Mesenchymal stem cell (in vitro differentiated cells and primary cell): ENCODE results near the gene CTAGE15.
"Not testable (repeated sequence)": the region's sequence is repeated elsewhere in the genome, so short reads cannot be mapped to it uniquely, and the experiment has no call there.

Source experiments
- DNase-seq: peaks from one replicate; pipeline ENCODE4 v3.0.0-alpha.2; 2013
- H2AFZ ChIP-seq: one replicate; pipeline ENCODE4 v1.6.1; 2013; ENCODE audit warnings: low read depth, mild to moderate bottlenecking, control low read depth, inconsistent platforms, low read length, moderate library complexity
- H2AK5ac ChIP-seq: 2 replicates; pipeline ENCODE4 v1.6.1; 2013; ENCODE audit warnings: low read length, moderate library complexity, mild to moderate bottlenecking, inconsistent platforms; ENCODE audit not compliant: severe bottlenecking
- H2BK120ac ChIP-seq: one replicate; pipeline ENCODE4 v1.6.1; 2013; ENCODE audit warnings: low read depth, mild to moderate bottlenecking, inconsistent platforms, low read length, moderate library complexity
- H2BK12ac ChIP-seq, 2 experiments: one replicate each; pipeline ENCODE4 v1.6.1; 2013; ENCODE audit warnings: inconsistent platforms in 2 of 2, low read length in 2 of 2, mild to moderate bottlenecking in 2 of 2, moderate library complexity in 2 of 2, control low read depth in 1 of 2
- H2BK15ac ChIP-seq: one replicate; pipeline ENCODE4 v1.6.1; 2013; ENCODE audit warnings: mild to moderate bottlenecking, low read depth, inconsistent platforms; ENCODE audit not compliant: poor library complexity, severe bottlenecking
- H2BK5ac ChIP-seq: 2 replicates; pipeline ENCODE4 v1.6.1; 2013; ENCODE audit warnings: low read depth, mild to moderate bottlenecking, low read length, control low read depth, inconsistent platforms; ENCODE audit not compliant: poor library complexity, severe bottlenecking
- H3K14ac ChIP-seq, 2 experiments: one replicate each; pipeline ENCODE4 v1.6.1; 2013; ENCODE audit warnings: inconsistent platforms in 2 of 2, low read length in 2 of 2, control low read depth in 1 of 2, mild to moderate bottlenecking in 1 of 2, moderate library complexity in 1 of 2
- H3K18ac ChIP-seq, 2 experiments: one replicate each; pipeline ENCODE4 v1.6.1; 2013; ENCODE audit warnings: inconsistent platforms in 2 of 2, low read length in 2 of 2, control low read depth in 1 of 2, low read depth in 1 of 2, mild to moderate bottlenecking in 1 of 2
- H3K23ac ChIP-seq, 2 experiments: one replicate each; pipeline ENCODE4 v1.6.1; 2013; ENCODE audit warnings: inconsistent platforms in 2 of 2, low read length in 2 of 2, mild to moderate bottlenecking in 2 of 2, moderate library complexity in 2 of 2, control low read depth in 1 of 2
- H3K27ac ChIP-seq: 2 replicates; pipeline ENCODE4 v1.5.1; 2013; ENCODE audit warnings: mild to moderate bottlenecking, moderate library complexity, low read length, control low read depth, inconsistent platforms; ENCODE audit not compliant: poor library complexity, severe bottlenecking
- H3K27me3 ChIP-seq, 2 experiments: 2 replicates each; pipeline versions ENCODE4 v1.6.1 to v1.7.0; 2013; ENCODE audit warnings: low read length in 2 of 2, mild to moderate bottlenecking in 2 of 2, moderate library complexity in 2 of 2, control low read depth in 1 of 2, inconsistent platforms in 1 of 2; ENCODE audit not compliant: control insufficient read depth in 1 of 2, insufficient read depth in 1 of 2
- H3K36me3 ChIP-seq, 2 experiments: 2 replicates each; pipeline versions ENCODE4 v1.6.1 to v1.7.0; 2013; ENCODE audit warnings: low read length in 2 of 2, control low read depth in 1 of 2, inconsistent platforms in 1 of 2, low read depth in 1 of 2, mild to moderate bottlenecking in 1 of 2; ENCODE audit not compliant: insufficient read depth in 2 of 2, control insufficient read depth in 1 of 2
- H3K4ac ChIP-seq, 2 experiments: one replicate each; pipeline ENCODE4 v1.6.1; 2013; ENCODE audit warnings: inconsistent platforms in 2 of 2, low read length in 2 of 2, mild to moderate bottlenecking in 2 of 2, moderate library complexity in 2 of 2, control low read depth in 1 of 2, low read depth in 1 of 2
- H3K4me1 ChIP-seq: 2 replicates; pipeline ENCODE4 v1.6.1; 2013; ENCODE audit warnings: low read depth, low read length, control low read depth; ENCODE audit not compliant: control insufficient read depth, insufficient read depth
- H3K4me2 ChIP-seq: 2 replicates; pipeline ENCODE4 v1.6.1; 2013; ENCODE audit warnings: low read length, mild to moderate bottlenecking, inconsistent platforms; ENCODE audit not compliant: poor library complexity, severe bottlenecking
- H3K4me3 ChIP-seq, 2 experiments: 2 replicates each; pipeline versions ENCODE4 v1.5.1 to v1.7.0; 2013; ENCODE audit warnings: low read length in 2 of 2, mild to moderate bottlenecking in 2 of 2, control low read depth in 1 of 2, low read depth in 1 of 2; ENCODE audit not compliant: insufficient read depth in 1 of 2
- H3K79me1 ChIP-seq: replicated peaks from 2 replicates; pipeline ENCODE4 v1.6.1; 2013; ENCODE audit warnings: mild to moderate bottlenecking, control low read depth, low read length, inconsistent platforms; ENCODE audit not compliant: poor library complexity, severe bottlenecking
- H3K9ac ChIP-seq: 2 replicates; pipeline ENCODE4 v1.7.0; 2013; ENCODE audit warnings: mild to moderate bottlenecking, low read length, moderate library complexity
- H3K9me3 ChIP-seq: 2 replicates; pipeline ENCODE4 v1.7.0; 2013; ENCODE audit warnings: mild to moderate bottlenecking, low read length; ENCODE audit not compliant: control insufficient read depth
- H4K8ac ChIP-seq: one replicate; pipeline ENCODE4 v1.6.1; 2013; ENCODE audit warnings: inconsistent platforms, mild to moderate bottlenecking, low read length, moderate library complexity
- H4K91ac ChIP-seq: one replicate; pipeline ENCODE4 v1.6.1; 2013; ENCODE audit warnings: mild to moderate bottlenecking, low read length, inconsistent platforms
- WGBS: methylation state at CpG from one replicate; pipeline ENCODE4 v1.1.7; 2013; ENCODE audit warnings: mixed read lengths; 5-methylcytosine and 5-hydroxymethylcytosine counted together

The CTAGE15 gene

DNA sequence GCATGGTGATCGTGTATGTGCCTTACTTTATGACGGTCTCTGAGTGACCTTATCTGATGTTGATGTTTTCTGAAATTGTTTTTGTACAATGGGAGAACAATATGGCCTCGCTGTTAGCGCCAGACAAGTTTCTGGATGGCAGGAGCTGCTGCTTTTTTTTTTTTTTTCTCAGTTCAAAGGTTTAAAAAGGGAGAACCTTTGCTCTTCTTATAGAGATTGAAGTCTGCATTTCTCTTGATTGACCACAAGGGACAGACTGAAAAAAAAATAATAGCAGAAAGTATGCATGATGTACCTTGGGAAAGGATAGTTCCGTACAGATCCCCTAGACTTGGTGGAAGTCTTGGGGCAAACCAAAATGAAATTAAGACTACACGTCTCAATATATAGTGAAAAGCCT is 43.9 kb downstream of the CTAGE15 start:
- H2BK15ac ChIP-seq, H3K79me1 ChIP-seq, H3K4me1 ChIP-seq, H4K91ac ChIP-seq, H3K4me2 ChIP-seq, H3K4me3 ChIP-seq, H3K23ac ChIP-seq, H3K27me3 ChIP-seq, H2BK120ac ChIP-seq, H3K14ac ChIP-seq, H3K4ac ChIP-seq, H3K18ac ChIP-seq, H3K9me3 ChIP-seq, H4K8ac ChIP-seq, H2BK12ac ChIP-seq, H2BK5ac ChIP-seq, H2AFZ ChIP-seq, H3K9ac ChIP-seq, H3K36me3 ChIP-seq, H2AK5ac ChIP-seq, H3K27ac ChIP-seq: not testable (repeated sequence)
- peak; percentile 16 for DNase-seq
- 86% methylated on average over 2 of the region's 6 CpGs for whole genome bisulfite sequencing

GRCh38 chr7:143617204-143617603 is 45.6 kb downstream of the CTAGE15 start:
- not testable (repeated sequence) for H3K14ac ChIP-seq, H4K8ac ChIP-seq
- WGBS, result no CpG with 5 or more reads among the region's 1 CpG

GRCh38 chr7:143620058-143620457 is 48.5 kb downstream of the CTAGE15 start:
- H3K4me3 ChIP-seq, H4K8ac ChIP-seq, H3K4me2 ChIP-seq, H3K4ac ChIP-seq, H3K18ac ChIP-seq, H3K79me1 ChIP-seq, H2BK5ac ChIP-seq, DNase-seq, H3K36me3 ChIP-seq, H4K91ac ChIP-seq, H3K9me3 ChIP-seq, H3K9ac ChIP-seq, H3K14ac ChIP-seq, H3K27ac ChIP-seq, H3K4me1 ChIP-seq, H2BK15ac ChIP-seq, H2BK120ac ChIP-seq, H2AK5ac ChIP-seq, H3K23ac ChIP-seq, H2BK12ac ChIP-seq, H2AFZ ChIP-seq, H3K27me3 ChIP-seq: not testable (repeated sequence)
- no CpG with 5 or more reads among the region's 23 CpGs for whole genome bisulfite sequencing

More at GRCh38 chr7:143617204-143617603, 45.6 kb downstream of the CTAGE15 start:
- not testable (repeated sequence) for H3K9ac ChIP-seq, H2BK120ac ChIP-seq, H2AFZ ChIP-seq, H2BK15ac ChIP-seq, H3K4ac ChIP-seq, H3K4me2 ChIP-seq, H4K91ac ChIP-seq, H2BK12ac ChIP-seq, H3K18ac ChIP-seq, DNase-seq, H3K9me3 ChIP-seq, H2BK5ac ChIP-seq, H3K23ac ChIP-seq, H3K27me3 ChIP-seq, H3K4me1 ChIP-seq, H3K79me1 ChIP-seq, H3K4me3 ChIP-seq, H2AK5ac ChIP-seq, H3K27ac ChIP-seq, H3K36me3 ChIP-seq

- not testable (repeated sequence) for H3K9ac ChIP-seq, H2BK5ac ChIP-seq, H3K27ac ChIP-seq, H4K91ac ChIP-seq, H3K36me3 ChIP-seq, H3K18ac ChIP-seq, H2BK12ac ChIP-seq, H2BK15ac ChIP-seq, DNase-seq, H4K8ac ChIP-seq, H3K79me1 ChIP-seq, H2AK5ac ChIP-seq, H2BK120ac ChIP-seq, H3K27me3 ChIP-seq, H3K4me2 ChIP-seq, H3K4me1 ChIP-seq, H3K23ac ChIP-seq, H3K14ac ChIP-seq, H2AFZ ChIP-seq, H3K9me3 ChIP-seq, H3K4ac ChIP-seq
- WGBS, result no CpG with 5 or more reads among the region's 38 CpGs
- H3K4me3 ChIP-seq, result peak within 1 kb of the TSS in 1 of 2 experiments; percentile 58
Measured at GRCh38 chr7:143620646-143621045, 49.0 kb downstream of the CTAGE15 start, which contains the start of gene TCAF2. TCAF2 (plus strand) TSS chr7:143620974.
